Upper lobe of left lung (tissue), 4 donors: ENCODE results near the gene CCNB3.

Source experiments
- EP300 ChIP-seq, 4 donors: sonication (generic); formaldehyde crosslinking; IDR thresholded peaks; one replicate each; pipeline ENCODE4 v1.5.1; 2017; ENCODE audit warnings: antibody characterized with exemption in 4 of 4, control low read depth in 2 of 4
- POLR2A ChIP-seq, 4 donors: fragments of 450-650 bp; IDR thresholded peaks; one replicate each; pipeline ENCODE4 v1.5.1; 2016 to 2017; ENCODE audit warnings: antibody characterized with exemption in 4 of 4, mild to moderate bottlenecking in 2 of 4
- TF ChIP-seq, protein P1 (sequence below), 6 experiments: fragments of 450-650 bp in 4 of 6; fragments of 200-600 bp in 2 of 6; sonication (generic) in 2 of 6; IDR thresholded peaks; one replicate each; pipeline ENCODE4 v1.5.1; 2016 to 2019; ENCODE audit warnings: antibody characterized with exemption in 6 of 6

GRCh38 chrX:50393902-50394301 is 189.3 kb downstream of the CCNB3 start:
- TF ChIP-seq, protein P1, sequence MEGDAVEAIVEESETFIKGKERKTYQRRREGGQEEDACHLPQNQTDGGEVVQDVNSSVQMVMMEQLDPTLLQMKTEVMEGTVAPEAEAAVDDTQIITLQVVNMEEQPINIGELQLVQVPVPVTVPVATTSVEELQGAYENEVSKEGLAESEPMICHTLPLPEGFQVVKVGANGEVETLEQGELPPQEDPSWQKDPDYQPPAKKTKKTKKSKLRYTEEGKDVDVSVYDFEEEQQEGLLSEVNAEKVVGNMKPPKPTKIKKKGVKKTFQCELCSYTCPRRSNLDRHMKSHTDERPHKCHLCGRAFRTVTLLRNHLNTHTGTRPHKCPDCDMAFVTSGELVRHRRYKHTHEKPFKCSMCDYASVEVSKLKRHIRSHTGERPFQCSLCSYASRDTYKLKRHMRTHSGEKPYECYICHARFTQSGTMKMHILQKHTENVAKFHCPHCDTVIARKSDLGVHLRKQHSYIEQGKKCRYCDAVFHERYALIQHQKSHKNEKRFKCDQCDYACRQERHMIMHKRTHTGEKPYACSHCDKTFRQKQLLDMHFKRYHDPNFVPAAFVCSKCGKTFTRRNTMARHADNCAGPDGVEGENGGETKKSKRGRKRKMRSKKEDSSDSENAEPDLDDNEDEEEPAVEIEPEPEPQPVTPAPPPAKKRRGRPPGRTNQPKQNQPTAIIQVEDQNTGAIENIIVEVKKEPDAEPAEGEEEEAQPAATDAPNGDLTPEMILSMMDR (IDR thresholded peaks at IDR 0.05): no peak
- TF ChIP-seq POLR2A (IDR thresholded peaks at IDR 0.05) (no peak), EP300 (IDR thresholded peaks at IDR 0.05) (no peak)
